Suprapubic skin (tissue), 4 donors: ENCODE measurements around the gene DIRAS1.

ENCODE experiments used
- CTCF ChIP-seq, 2 donors: fragments of 200-600 bp in 1 of 2; fragments of 450-650 bp in 1 of 2; sonication (generic) in 1 of 2; IDR thresholded peaks; one replicate each; pipeline ENCODE4 v1.5.1; 2016 to 2019; ENCODE audit warnings: antibody characterized with exemption in 2 of 2, mild to moderate bottlenecking in 1 of 2, moderate library complexity in 1 of 2
- EP300 ChIP-seq: sonication (generic); formaldehyde crosslinking; IDR thresholded peaks from one replicate; pipeline ENCODE4 v1.6.1; 2017; ENCODE audit warnings: antibody characterized with exemption
- POLR2A ChIP-seq, 2 donors: fragments of 450-650 bp; IDR thresholded peaks; one replicate each; pipeline ENCODE4 v1.6.1; 2017; ENCODE audit warnings: antibody characterized with exemption in 2 of 2, mild to moderate bottlenecking in 2 of 2, moderate library complexity in 2 of 2
- POLR2AphosphoS5 ChIP-seq, 3 donors: sonication (generic); formaldehyde crosslinking; IDR thresholded peaks; one replicate each; pipeline ENCODE4 v1.6.1; 2017; ENCODE audit warnings: antibody characterized with exemption in 3 of 3

DNA sequence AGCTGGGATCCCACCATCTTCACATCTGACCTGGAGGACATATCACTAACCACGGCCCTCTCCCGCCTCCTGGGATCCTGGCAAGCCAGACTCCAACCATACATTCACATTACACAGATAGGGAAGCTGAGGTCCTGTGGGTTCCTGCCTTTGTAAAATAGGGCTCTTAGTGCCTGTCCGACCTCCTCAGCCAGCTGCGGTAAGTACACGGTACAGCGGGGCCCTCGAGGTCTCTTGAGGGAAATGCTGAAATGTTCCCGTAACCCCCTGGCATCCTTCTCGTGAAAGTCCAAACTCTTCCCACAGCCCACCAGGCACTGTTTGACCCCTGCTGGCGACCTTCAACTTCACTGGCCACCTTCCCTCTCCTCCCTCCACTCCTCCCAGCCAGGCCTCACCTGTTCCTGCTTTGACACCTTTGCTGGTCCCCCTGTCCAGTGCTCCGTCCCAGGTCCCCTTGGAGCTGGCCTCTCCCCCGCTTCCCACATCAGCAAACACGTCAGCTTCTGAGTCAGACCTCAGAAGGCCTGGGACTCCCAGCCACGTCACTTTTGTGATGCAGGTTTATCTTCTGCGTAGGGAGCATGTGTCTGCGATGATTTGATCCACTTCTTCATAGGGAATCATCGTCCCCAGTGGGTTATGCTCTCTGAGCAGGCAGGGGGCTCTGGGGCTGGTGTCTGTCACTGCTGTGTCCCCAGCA is 9.8 kb downstream of the DIRAS1 start:
- TF ChIP-seq CTCF (IDR thresholded peaks at IDR 0.05) (no peak), EP300 (no peak), POLR2A (IDR thresholded peaks at IDR 0.05) (no peak), POLR2AphosphoS5 (IDR thresholded peaks at IDR 0.05) (no peak)
